ENCODE results near the gene NDUFV2.
"Not testable (repeated sequence)": the region's sequence is repeated elsewhere in the genome, so short reads cannot be mapped to it uniquely, and the experiment has no call there.

NDUFV2 gene

GRCh38 chr18:9150121-9150520 lies 47.6 kb downstream of the NDUFV2 start:
- DNase-seq (ENCODE audit: low spot score) (no peak), FAIRE-seq (no peak)

- FAIRE-seq, result no peak
- no peak for DNase-seq (ENCODE audit: low spot score)
These were observed 50.8 kb downstream of the NDUFV2 start for GRCh38 chr18:9153256-9153655.

- DNase-seq (ENCODE audit: low spot score) (no peak), FAIRE-seq (no peak)
These were observed 54.2 kb downstream of the NDUFV2 start for GRCh38 chr18:9156604-9157249.

GRCh38 chr18:9157806-9158205 lies 55.3 kb downstream of the NDUFV2 start:
- no peak for FAIRE-seq

GRCh38 chr18:9160014-9160413 lies 57.5 kb downstream of the NDUFV2 start:
- FAIRE-seq, result no peak

More at GRCh38 chr18:9157806-9158205, 55.3 kb downstream of the NDUFV2 start:
- DNase-seq (ENCODE audit: low spot score), result no peak

GRCh38 chr18:9162663-9163062 lies 60.2 kb downstream of the NDUFV2 start:
- not testable (repeated sequence) for FAIRE-seq

More at GRCh38 chr18:9160014-9160413, 57.5 kb downstream of the NDUFV2 start:
- no peak for DNase-seq (ENCODE audit: low spot score)

GRCh38 chr18:9164149-9164548 lies 61.6 kb downstream of the NDUFV2 start:
- FAIRE-seq; DNase-seq (ENCODE audit: low spot score): not testable (repeated sequence)

More at GRCh38 chr18:9162663-9163062, 60.2 kb downstream of the NDUFV2 start:
- DNase-seq (ENCODE audit: low spot score), result not testable (repeated sequence)

- not testable (repeated sequence) for FAIRE-seq; DNase-seq (ENCODE audit: low spot score)
These were observed 63.4 kb downstream of the NDUFV2 start for GRCh38 chr18:9165883-9166282.

GRCh38 chr18:9169515-9169914 lies 67.0 kb downstream of the NDUFV2 start:
- FAIRE-seq; DNase-seq (ENCODE audit: low spot score): not testable (repeated sequence)

GRCh38 chr18:9171919-9172318 lies 69.4 kb downstream of the NDUFV2 start:
- FAIRE-seq; DNase-seq (ENCODE audit: low spot score): not testable (repeated sequence)

GRCh38 chr18:9172506-9173127 lies 70.1 kb downstream of the NDUFV2 start:
- FAIRE-seq, result no peak
- no peak for DNase-seq (ENCODE audit: low spot score)

- FAIRE-seq, result no peak
- DNase-seq (ENCODE audit: low spot score), result no peak
These were observed 71.3 kb downstream of the NDUFV2 start for GRCh38 chr18:9173770-9174233.

GRCh38 chr18:9174302-9174701 lies 71.8 kb downstream of the NDUFV2 start:
- DNase-seq (ENCODE audit: low spot score) (no peak), FAIRE-seq (no peak)

GRCh38 chr18:9175115-9175514 lies 72.6 kb downstream of the NDUFV2 start:
- FAIRE-seq (no peak), DNase-seq (ENCODE audit: low spot score) (no peak)

- DNase-seq (ENCODE audit: low spot score) (no peak), FAIRE-seq (no peak)
These were observed 74.5 kb downstream of the NDUFV2 start for GRCh38 chr18:9177031-9177430.

GRCh38 chr18:9177466-9177865 lies 75.0 kb downstream of the NDUFV2 start:
- FAIRE-seq (no peak), DNase-seq (ENCODE audit: low spot score) (no peak)

- no peak for DNase-seq (ENCODE audit: low spot score)
- FAIRE-seq, result no peak
These were observed 76.1 kb downstream of the NDUFV2 start for GRCh38 chr18:9178557-9178956.

GRCh38 chr18:9181275-9181674 lies 78.8 kb downstream of the NDUFV2 start:
- DNase-seq (ENCODE audit: low spot score) (no peak), FAIRE-seq (no peak)

- FAIRE-seq (no peak), DNase-seq (ENCODE audit: low spot score) (no peak)
These were observed 80.4 kb downstream of the NDUFV2 start for GRCh38 chr18:9182852-9183399.
